NCI-H1694 (cell line): ENCODE measurements around the gene IVL.

Experiments
- DNase-seq: peaks from one replicate; lab custom pipeline; 2025; lab: John Stamatoyannopoulos, UW

The IVL gene

GRCh38 chr1:152946651-152947256, 38.4 kb downstream of the IVL start, which contains the start of gene SPRR5:
TSS of gene SPRR5 (plus strand) at chr1:152947206. CDS start at chr1:152948555, 1,349 bp downstream.
- DNase-seq: no peak

- no peak for DNase-seq
Observed at GRCh38 chr1:152951711-152952110, 43.4 kb downstream of the IVL start.

DNA sequence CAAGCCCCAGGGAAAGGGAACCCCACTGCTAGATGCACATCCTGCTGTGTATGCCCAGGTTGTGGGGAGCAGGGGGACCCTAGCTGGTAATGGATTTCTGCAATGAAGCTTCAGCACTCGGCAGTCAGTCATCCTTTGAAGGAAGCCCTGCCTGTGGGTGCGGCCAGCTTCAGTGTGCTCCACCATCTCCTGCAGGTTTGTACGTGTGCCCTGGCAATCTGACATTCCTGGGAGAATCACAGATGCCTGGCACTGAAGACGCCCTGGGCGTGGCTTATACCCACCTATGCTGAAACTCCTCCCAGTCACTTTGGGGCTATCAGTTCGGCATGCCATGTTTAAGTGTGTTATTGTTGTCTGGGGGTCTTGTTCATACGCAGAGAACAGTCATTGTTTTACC, 45.4 kb downstream of the IVL start:
- DNase-seq: no peak

- no peak for DNase-seq
Observed at GRCh38 chr1:152954436-152954835, 46.1 kb downstream of the IVL start.

GRCh38 chr1:152957561-152957960, 49.2 kb downstream of the IVL start:
- DNase-seq: no peak

- DNase-seq: no peak
Observed at GRCh38 chr1:152959273-152959672, 50.9 kb downstream of the IVL start.

GRCh38 chr1:152959801-152960451, 51.6 kb downstream of the IVL start:
- DNase-seq: no peak

DNA sequence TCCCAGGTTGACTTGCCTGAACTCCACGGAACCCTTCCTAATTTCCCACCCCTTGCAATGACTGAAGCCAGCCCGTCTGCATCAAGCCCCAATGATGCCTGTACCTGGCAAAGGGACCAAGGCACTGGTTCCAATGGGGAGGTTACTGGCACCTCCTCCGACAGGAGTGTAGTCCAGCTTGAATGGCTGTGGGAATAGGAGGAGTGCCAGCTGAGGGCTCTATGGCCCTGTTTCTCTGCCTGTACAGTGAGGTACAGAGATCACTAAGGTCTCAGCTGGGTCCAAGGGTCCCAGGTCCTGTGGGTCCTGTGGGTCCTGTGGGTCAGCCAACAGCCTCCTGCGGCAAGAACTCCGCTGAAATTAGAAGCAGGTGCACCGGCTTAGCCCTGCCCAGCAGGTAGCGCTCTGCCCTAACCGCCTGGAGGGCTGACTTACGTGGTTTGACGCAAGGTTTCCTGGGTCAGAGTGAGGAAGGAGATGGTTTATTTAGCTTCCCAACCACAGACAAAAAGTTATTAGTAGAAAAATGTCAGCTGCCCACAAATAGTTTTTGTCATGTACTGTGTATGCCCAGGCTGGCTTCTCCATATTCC, 52.2 kb downstream of the IVL start:
- no peak for DNase-seq
